ENCODE data around the gene PSMD9. TPM values are rescaled to one million over a fixed set of nuclear protein-coding genes. Genes with fewer than 3 reads are reported as not detected.

The PSMD9 gene
- total RNA-seq, 2 donors from 2014 or later: 46.1 to 68.3 TPM

DNA sequence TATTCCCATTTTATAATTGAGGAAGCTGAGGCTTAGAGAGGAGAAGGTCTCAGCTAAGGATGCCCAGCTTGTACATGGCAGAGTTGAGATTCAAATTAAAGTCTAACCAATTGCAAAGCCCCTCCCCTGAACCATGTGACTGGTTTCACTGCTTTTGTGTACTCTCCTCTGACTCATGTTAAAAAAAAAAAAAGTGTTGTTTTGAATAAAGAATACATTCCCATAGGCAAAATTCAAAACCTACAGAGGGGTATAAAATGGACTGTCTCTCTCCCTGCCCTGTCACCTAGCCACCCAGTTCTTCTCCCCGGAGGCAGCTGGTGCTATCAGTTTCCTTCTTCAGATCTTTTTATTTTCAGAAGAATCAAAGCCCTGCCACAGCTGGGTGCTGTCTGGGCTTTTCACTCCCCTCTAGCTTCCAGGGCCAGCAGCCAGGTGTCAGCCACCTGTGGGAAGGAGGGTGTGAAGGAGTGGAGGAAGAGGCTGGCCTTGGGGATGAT lies 5.4 kb downstream of the PSMD9 start:
- Histone ChIP-seq H3K27ac (peak overlapping the region; percentile 3), H3K4me1 (peaks cover 4% of the 10 kb centered on the region), H3K9me3 (no peaks in the 10 kb centered on the region), H3K36me3 (no peaks in the 10 kb centered on the region), H3K4me3 (no peak overlapping the region), H3K27me3 (no peaks in the 10 kb centered on the region), H3K9ac (ENCODE audit: low read depth in 2 of 2, low read length in 2 of 2) (no peak overlapping the region)
- intact Hi-C loops (cut with DNase I): no loop called here
- DNase-seq: peak; percentile 42
- TF ChIP-seq, protein P1, sequence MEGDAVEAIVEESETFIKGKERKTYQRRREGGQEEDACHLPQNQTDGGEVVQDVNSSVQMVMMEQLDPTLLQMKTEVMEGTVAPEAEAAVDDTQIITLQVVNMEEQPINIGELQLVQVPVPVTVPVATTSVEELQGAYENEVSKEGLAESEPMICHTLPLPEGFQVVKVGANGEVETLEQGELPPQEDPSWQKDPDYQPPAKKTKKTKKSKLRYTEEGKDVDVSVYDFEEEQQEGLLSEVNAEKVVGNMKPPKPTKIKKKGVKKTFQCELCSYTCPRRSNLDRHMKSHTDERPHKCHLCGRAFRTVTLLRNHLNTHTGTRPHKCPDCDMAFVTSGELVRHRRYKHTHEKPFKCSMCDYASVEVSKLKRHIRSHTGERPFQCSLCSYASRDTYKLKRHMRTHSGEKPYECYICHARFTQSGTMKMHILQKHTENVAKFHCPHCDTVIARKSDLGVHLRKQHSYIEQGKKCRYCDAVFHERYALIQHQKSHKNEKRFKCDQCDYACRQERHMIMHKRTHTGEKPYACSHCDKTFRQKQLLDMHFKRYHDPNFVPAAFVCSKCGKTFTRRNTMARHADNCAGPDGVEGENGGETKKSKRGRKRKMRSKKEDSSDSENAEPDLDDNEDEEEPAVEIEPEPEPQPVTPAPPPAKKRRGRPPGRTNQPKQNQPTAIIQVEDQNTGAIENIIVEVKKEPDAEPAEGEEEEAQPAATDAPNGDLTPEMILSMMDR (IDR thresholded peaks at IDR 0.05): no peak

DNA sequence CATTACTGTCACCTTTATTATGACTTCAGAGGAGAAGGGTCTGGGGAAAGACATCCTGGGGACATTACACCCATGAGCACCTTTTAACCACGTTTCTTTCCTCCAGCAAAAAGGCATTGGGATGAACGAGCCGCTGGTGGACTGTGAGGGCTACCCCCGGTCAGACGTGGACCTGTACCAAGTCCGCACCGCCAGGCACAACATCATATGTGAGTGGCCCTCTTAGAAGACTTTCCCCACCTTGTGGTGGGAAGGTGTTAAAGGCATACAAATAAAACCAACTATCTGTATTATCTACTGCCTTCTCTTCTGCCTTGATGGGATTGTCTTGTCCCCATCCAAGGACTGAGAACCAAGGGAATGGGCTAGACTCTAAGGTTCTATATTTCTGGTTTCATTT lies 6.0 kb downstream of the PSMD9 start:
- Histone ChIP-seq H3K36me3 (no peaks in the 10 kb centered on the region), H3K9ac (ENCODE audit: low read depth in 2 of 2, low read length in 2 of 2) (no peak overlapping the region), H3K9me3 (no peaks in the 10 kb centered on the region), H3K4me1 (peaks cover 4% of the 10 kb centered on the region), H3K27ac (no peak overlapping the region), H3K27me3 (no peaks in the 10 kb centered on the region), H3K4me3 (no peak overlapping the region)
- intact Hi-C loops (cut with DNase I): no loop called here
- DNase-seq: no peak
- TF ChIP-seq, protein P1 (IDR thresholded peaks at IDR 0.05): no peak

DNA sequence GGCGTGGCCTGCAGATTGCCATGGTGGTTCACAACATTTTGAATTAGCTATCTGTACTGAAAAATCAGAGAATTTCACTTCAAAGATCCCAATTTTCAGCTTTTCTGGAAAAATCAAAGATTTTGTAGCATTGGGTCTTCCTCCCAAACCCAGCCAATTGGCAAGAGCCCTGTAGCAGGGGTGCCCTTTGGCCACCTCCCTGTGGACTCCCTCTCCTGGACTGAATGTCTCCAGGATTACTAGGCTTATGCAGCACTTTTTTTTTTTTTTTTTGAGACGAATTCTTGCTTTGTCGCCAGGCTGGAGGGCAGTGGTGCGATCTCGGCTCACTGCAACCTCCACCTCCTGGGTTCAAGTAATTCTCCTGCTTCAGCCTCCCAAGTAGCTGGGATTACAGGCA lies 9.7 kb downstream of the PSMD9 start:
- Histone ChIP-seq H3K36me3 (peaks cover 6% of the 10 kb centered on the region), H3K4me3 (no peak overlapping the region), H3K4me1 (no peaks in the 10 kb centered on the region), H3K27ac (no peak overlapping the region), H3K9ac (ENCODE audit: low read depth in 2 of 2, low read length in 2 of 2) (no peak overlapping the region), H3K9me3 (no peaks in the 10 kb centered on the region), H3K27me3 (no peaks in the 10 kb centered on the region)
- no peak for DNase-seq
- intact Hi-C loops (cut with DNase I): no loop called here
- TF ChIP-seq, protein P1 (IDR thresholded peaks at IDR 0.05): no peak

DNA sequence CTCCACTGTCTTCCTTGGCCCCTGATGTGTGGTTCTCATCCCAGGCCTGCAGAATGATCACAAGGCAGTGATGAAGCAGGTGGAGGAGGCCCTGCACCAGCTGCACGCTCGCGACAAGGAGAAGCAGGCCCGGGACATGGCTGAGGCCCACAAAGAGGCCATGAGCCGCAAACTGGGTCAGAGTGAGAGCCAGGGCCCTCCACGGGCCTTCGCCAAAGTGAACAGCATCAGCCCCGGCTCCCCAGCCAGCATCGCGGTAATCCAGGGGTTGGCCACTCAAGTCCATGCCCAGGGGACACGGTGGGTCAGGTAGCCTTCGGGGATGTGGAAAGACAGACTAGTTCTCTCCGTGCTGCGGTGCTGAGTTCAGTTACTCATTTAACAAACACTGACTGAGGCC lies 11.0 kb downstream of the PSMD9 start:
- intact Hi-C loops (cut with DNase I): no loop called here
- no peak overlapping the region for H3K9ac ChIP-seq (ENCODE audit: low read depth in 2 of 2, low read length in 2 of 2)
- H3K27me3 ChIP-seq: no peaks in the 10 kb centered on the region
- H3K27ac ChIP-seq: no peak overlapping the region
- H3K4me3 ChIP-seq: no peak overlapping the region
- DNase-seq: no peak
- H3K4me1 ChIP-seq: no peaks in the 10 kb centered on the region
- H3K36me3 ChIP-seq: peaks cover 6% of the 10 kb centered on the region
- TF ChIP-seq, protein P1 (IDR thresholded peaks at IDR 0.05): no peak
- H3K9me3 ChIP-seq: no peaks in the 10 kb centered on the region

DNA sequence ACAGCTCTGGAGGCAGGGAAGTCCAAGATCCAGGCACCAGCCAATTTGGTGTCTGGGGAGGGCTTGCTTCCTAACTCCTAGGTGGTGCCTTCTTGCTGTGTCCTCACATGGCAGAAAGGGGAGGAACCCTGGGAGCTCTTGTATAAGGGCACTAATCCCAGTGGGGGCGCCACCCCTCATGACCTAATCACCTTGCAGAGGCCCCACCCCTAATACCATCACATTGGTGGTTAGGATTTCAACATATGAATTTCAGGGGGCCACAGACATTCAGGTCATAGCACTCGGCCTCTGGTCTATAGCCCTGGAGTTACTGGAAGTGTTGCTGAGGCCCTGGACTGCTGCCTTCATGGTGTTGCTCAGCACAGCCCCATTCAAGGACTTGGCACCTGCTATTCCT lies 14.6 kb downstream of the PSMD9 start:
- H3K9me3 ChIP-seq: no peaks in the 10 kb centered on the region
- no peak overlapping the region for H3K4me3 ChIP-seq
- no peaks in the 10 kb centered on the region for H3K4me1 ChIP-seq
- no peak overlapping the region for H3K27ac ChIP-seq
- peaks cover 6% of the 10 kb centered on the region for H3K36me3 ChIP-seq
- DNase-seq: no peak
- intact Hi-C loops (cut with DNase I): no loop called here
- H3K9ac ChIP-seq (ENCODE audit: low read depth in 2 of 2, low read length in 2 of 2): no peak overlapping the region
- TF ChIP-seq, protein P1 (IDR thresholded peaks at IDR 0.05): no peak
- H3K27me3 ChIP-seq: no peaks in the 10 kb centered on the region
